ENCODE data around the gene PRKCI. TPM values are rescaled to one million over a fixed set of nuclear protein-coding genes. Genes with fewer than 3 reads are reported as not detected.

The PRKCI gene
- 10 to 100 TPM; 13.5 to 17.6 TPM for total RNA-seq

DNA sequence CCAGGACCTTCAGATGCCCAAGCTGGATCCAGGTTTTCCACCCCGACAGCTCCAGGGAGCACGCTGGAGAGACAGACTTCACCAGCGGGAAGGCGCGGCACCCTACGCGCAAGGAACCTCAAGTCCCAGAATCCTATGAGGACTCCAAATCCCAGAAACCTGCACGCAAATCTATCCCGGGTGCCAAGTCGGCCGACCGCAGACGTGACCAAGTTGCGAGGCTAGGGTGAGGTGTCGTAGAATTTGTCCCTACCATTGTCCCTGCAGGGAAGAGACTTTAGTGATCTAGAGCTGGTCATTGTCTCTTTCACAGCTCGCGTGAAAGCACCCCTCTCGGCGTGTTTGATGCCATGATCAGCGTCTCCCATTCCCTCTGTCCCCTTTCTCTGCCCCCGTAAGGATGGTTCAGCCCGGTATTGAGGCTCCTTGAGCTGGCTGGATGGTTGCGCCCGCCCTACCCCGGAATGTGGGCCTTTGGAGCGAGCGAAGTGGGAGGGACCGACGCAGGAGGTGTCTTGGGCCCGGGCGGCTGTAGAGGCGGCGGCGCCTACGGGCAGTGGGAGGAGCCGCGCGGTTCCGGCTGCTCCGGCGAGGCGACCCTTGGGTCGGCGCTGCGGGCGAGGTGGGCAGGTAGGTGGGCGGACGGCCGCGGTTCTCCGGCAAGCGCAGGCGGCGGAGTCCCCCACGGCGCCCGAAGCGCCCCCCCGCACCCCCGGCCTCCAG is at the start of gene PRKCI:
Gene PRKCI, plus strand, starts transcription at position 501 of the 723 bp plus-strand sequence. CDS start 246 bp downstream, outside the sequence.
- TF ChIP-seq, protein P1, sequence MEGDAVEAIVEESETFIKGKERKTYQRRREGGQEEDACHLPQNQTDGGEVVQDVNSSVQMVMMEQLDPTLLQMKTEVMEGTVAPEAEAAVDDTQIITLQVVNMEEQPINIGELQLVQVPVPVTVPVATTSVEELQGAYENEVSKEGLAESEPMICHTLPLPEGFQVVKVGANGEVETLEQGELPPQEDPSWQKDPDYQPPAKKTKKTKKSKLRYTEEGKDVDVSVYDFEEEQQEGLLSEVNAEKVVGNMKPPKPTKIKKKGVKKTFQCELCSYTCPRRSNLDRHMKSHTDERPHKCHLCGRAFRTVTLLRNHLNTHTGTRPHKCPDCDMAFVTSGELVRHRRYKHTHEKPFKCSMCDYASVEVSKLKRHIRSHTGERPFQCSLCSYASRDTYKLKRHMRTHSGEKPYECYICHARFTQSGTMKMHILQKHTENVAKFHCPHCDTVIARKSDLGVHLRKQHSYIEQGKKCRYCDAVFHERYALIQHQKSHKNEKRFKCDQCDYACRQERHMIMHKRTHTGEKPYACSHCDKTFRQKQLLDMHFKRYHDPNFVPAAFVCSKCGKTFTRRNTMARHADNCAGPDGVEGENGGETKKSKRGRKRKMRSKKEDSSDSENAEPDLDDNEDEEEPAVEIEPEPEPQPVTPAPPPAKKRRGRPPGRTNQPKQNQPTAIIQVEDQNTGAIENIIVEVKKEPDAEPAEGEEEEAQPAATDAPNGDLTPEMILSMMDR (IDR thresholded peaks at IDR 0.05), result peak in 1 of 7 experiments; percentile 12
- peak; percentile 88 to 94 (median 91) for TF ChIP-seq POLR2A (IDR thresholded peaks at IDR 0.05)
- H3K27ac ChIP-seq, result peak within 1 kb of the TSS; percentile 87 to 93 (median 92)
- 0 to 2% methylated on average over 7 to 55 of the region's 60 CpGs for WGBS, 2 donors
- H3K27me3 ChIP-seq, result no peaks in the 10 kb centered on the region
- peak within 1 kb of the TSS; percentile 74 to 79 for H3K4me3 ChIP-seq
- no peaks in the 10 kb centered on the region for H3K36me3 ChIP-seq (replicated peaks in 1 of 2; ENCODE audit: insufficient read depth in 1 of 2, low read depth in 2 of 2)
- no peaks in the 10 kb centered on the region for H3K9me3 ChIP-seq
- DNase-seq (peak; percentile 95 to 97 (median 96)), ATAC-seq (peak; percentile 99)
- H3K4me1 ChIP-seq, result no peaks in the 10 kb centered on the region
- intact Hi-C loops (cut with DNase I), result no loop called here

DNA sequence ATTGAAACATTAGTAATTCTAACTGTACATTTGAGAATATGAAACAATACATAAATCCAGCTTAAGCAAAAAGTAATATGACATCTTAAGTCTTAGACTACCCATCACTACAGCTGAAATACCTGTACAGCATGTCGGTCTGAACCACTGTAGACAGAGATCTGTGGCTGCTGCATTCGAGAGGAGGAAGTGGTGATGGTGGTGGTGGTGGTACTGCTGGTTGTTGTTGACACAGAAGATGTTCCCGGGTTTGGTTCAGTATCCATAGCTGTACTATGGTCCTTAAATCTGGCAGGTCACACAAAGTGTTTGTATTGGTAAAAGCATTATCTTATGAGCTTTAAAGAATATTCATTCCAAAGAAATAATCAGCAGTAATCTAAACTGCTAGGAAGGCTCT is 43.6 kb upstream of the PRKCI start:
- H3K27ac ChIP-seq, result no peak overlapping the region

DNA sequence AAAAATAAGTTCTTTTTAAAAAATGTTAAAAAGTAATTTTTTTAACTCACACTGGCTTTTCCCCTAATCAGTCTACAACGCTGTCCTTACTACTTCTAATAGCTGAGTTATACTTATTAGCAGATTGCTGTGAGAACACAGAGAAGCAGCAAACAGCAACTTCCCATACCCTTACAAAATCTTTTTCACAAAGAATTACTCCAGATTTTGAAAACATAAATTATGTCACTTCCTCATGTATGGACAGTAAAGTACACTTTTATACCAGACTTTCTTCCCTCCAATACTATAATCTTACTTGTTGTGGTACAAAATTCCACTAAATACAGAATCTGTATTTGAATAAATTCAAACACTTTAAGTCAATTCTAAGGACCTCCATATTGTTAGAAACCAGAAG is 42.8 kb upstream of the PRKCI start:
- no peak for TF ChIP-seq POLR2A (IDR thresholded peaks at IDR 0.05)
- TF ChIP-seq, protein P1 (IDR thresholded peaks at IDR 0.05), result no peak
- no peak overlapping the region for H3K4me3 ChIP-seq
- DNase-seq (no peak), ATAC-seq (no peak)
- intact Hi-C loops (cut with DNase I), result no loop called here
- WGBS, 2 donors, result 17 to 33% methylated on average over 1 of the region's 1 CpG
- no peaks in the 10 kb centered on the region for H3K27me3 ChIP-seq
- peaks cover 24% of the 10 kb centered on the region for H3K4me1 ChIP-seq
- H3K27ac ChIP-seq, result peak overlapping the region in 1 of 4 donors; percentile 94
- H3K9me3 ChIP-seq, result no peaks in the 10 kb centered on the region
- H3K36me3 ChIP-seq (replicated peaks in 1 of 2; ENCODE audit: insufficient read depth in 1 of 2, low read depth in 2 of 2), result peaks cover 0 to 7% of the 10 kb centered on the region in 2 donors

More for the DNA sequence above, 43.6 kb upstream of the PRKCI start:
- intact Hi-C loops (cut with DNase I), result no loop called here
- 57 to 68% methylated on average over 3 of the region's 3 CpGs for WGBS, 2 donors
- no peaks in the 10 kb centered on the region for H3K27me3 ChIP-seq
- peaks cover 26% of the 10 kb centered on the region for H3K4me1 ChIP-seq
- H3K9me3 ChIP-seq, result no peaks in the 10 kb centered on the region
- DNase-seq, result no peak
- H3K4me3 ChIP-seq, result no peak overlapping the region
- ATAC-seq, result no peak
- peaks cover 0 to 7% of the 10 kb centered on the region in 2 donors for H3K36me3 ChIP-seq (replicated peaks in 1 of 2; ENCODE audit: insufficient read depth in 1 of 2, low read depth in 2 of 2)
- no peak for TF ChIP-seq POLR2A (IDR thresholded peaks at IDR 0.05)
- TF ChIP-seq, protein P1 (IDR thresholded peaks at IDR 0.05), result no peak

DNA sequence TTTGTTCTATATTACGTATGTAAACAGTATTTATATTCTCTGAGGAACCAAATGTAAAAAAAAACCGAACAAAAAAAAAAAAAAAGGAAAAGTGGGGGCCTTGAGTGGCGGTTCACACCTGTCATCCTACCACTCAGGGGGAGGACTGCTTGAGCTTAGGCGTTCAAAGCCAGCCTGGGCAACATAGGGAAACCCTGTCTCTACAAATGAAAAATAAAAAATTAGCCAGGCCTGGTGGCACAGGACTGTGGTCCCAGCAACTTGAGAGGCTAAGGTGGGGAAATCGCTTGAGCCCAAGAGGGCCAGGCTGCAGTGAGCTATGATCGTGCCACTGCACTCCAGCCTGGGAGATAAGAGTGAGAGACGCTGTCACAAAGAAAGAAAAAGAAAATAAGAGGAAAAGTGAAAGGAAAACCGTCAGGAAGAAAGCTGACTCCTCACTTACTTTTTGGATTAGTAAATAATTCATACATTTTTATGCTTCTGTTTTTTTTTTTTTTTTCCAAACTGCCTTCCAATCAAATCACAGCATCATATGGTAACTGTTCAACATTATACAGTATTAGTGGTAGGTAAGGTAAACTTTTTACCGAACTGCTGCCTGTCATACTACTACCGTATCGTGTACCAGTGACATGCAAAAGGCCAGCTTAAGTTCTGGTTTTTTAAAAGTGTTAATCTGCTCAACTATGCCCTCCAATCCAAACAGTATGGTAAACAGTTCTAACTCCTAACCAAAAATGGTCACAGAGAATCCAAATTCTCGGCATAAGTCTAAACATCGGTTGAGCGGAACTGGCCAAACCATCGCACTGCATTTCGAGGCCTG is 41.9 kb upstream of the PRKCI start:
- Histone ChIP-seq H3K36me3 (replicated peaks in 1 of 2; ENCODE audit: insufficient read depth in 1 of 2, low read depth in 2 of 2) (peaks cover 0 to 7% of the 10 kb centered on the region in 2 donors), H3K27me3 (no peaks in the 10 kb centered on the region), H3K4me3 (peak overlapping the region; percentile 49 to 67), H3K9me3 (no peaks in the 10 kb centered on the region), H3K27ac (peak overlapping the region; percentile 93 to 96 (median 94)), H3K4me1 (peaks cover 18% of the 10 kb centered on the region)
- 4 to 5% methylated on average over 16 of the region's 16 CpGs for WGBS, 2 donors
- TF ChIP-seq, protein P1 (IDR thresholded peaks at IDR 0.05), result no peak
- TF ChIP-seq POLR2A (IDR thresholded peaks at IDR 0.05), result no peak
- DNase-seq, result peak in 2 of 4 donors; percentile 11 to 18
- intact Hi-C loops (cut with DNase I), result no loop called here
- ATAC-seq, result peak; percentile 12
